ENCODE data around the gene CNTNAP3B. TPM values are rescaled to one million over a fixed set of nuclear protein-coding genes. Genes with fewer than 3 reads are reported as not detected.

CNTNAP3B gene
- total RNA-seq, 1 donor from 2014 or later = 6.8 TPM

Other genes starting within 250 kb of the CNTNAP3B start
- gene SPATA31A6, start 54.2 kb upstream of the CNTNAP3B start, total RNA-seq = not detected

Measured in Right ventricle myocardium inferior (tissue), 1 donor.